Endothelial cell of umbilical vein (primary cell): ENCODE data around the gene AMPD1.

Experiments used
- CTCF ChIP-seq, 2 donors: IDR thresholded peaks; 1 replicate in 1 of 2; 2 replicates in 1 of 2; pipeline ENCODE4 v1.5.1; 2011; ENCODE audit warnings: low read length in 2 of 2, mild to moderate bottlenecking in 2 of 2, moderate library complexity in 2 of 2, control low read depth in 1 of 2, inconsistent platforms in 1 of 2, low read depth in 1 of 2; ENCODE audit not compliant: insufficient read depth in 1 of 2; ENCODE audit errors: extremely low read depth in 1 of 2
- POLR2A ChIP-seq: IDR thresholded peaks from 2 replicates; pipeline ENCODE4 v1.6.1; 2012; ENCODE audit warnings: low read depth, mild to moderate bottlenecking, control low read depth, low read length

GRCh38 chr1:114690148-114690547, 5.2 kb downstream of the AMPD1 start:
- TF ChIP-seq CTCF (IDR thresholded peaks at IDR 0.05; ENCODE audit: extremely low read depth in 1 of 2, insufficient read depth in 1 of 2, low read depth in 1 of 2, low read length in 2 of 2) (no peak), POLR2A (no peak)
